Hepatocyte (in vitro differentiated cells): Measurements from ENCODE around the gene SMIM21. TPM values are rescaled to one million over a fixed set of nuclear protein-coding genes. Genes with fewer than 3 reads are reported as not detected.
A peak's percentile ranks its signal among the peaks of the same experiment; 100 is the strongest.

ENCODE experiments used
- DNase-seq: peaks from one replicate; pipeline ENCODE4 v3.0.0-alpha.2; 2016; ENCODE audit warnings: low spot score
- H2AFZ ChIP-seq: fragments of 200-600 bp; sonication (generic); 2 replicates; pipeline ENCODE4 v1.6.0; 2016; ENCODE audit warnings: antibody characterized with exemption, mild to moderate bottlenecking
- H3K27ac ChIP-seq: fragments of 200-600 bp; sonication (generic); 2 replicates; pipeline ENCODE4 v1.5.1; 2016; ENCODE audit warnings: mild to moderate bottlenecking
- H3K27me3 ChIP-seq: fragments of 200-600 bp; sonication (generic); 2 replicates; pipeline ENCODE4 v1.6.1; 2016
- H3K36me3 ChIP-seq: fragments of 200-600 bp; sonication (generic); replicated peaks from 2 replicates; pipeline ENCODE4 v1.5.1; 2016; ENCODE audit warnings: low read depth; ENCODE audit not compliant: insufficient read depth
- H3K4me1 ChIP-seq: fragments of 200-600 bp; sonication (generic); 2 replicates; pipeline ENCODE4 v1.5.1; 2016; ENCODE audit warnings: mild to moderate bottlenecking, moderate library complexity; ENCODE audit not compliant: insufficient read depth
- H3K4me2 ChIP-seq: fragments of 200-600 bp; sonication (generic); 2 replicates; pipeline ENCODE4 v1.6.0; 2016
- H3K4me3 ChIP-seq: fragments of 200-600 bp; sonication (generic); 2 replicates; pipeline ENCODE4 v1.5.1; 2016; ENCODE audit warnings: mild to moderate bottlenecking
- H3K79me2 ChIP-seq: fragments of 200-600 bp; sonication (generic); 2 replicates; pipeline ENCODE4 v1.6.0; 2017; ENCODE audit warnings: mild to moderate bottlenecking
- H3K9me2 ChIP-seq: fragments of 200-600 bp; sonication (generic); replicated peaks from 2 replicates; pipeline ENCODE4 v1.6.0; 2017; ENCODE audit warnings: mild to moderate bottlenecking; ENCODE audit not compliant: insufficient read depth
- H3K9me3 ChIP-seq: fragments of 200-600 bp; sonication (generic); 2 replicates; pipeline ENCODE4 v1.5.1; 2016; ENCODE audit warnings: low read depth, mild to moderate bottlenecking
- H4K20me1 ChIP-seq: fragments of 200-600 bp; sonication (generic); 2 replicates; pipeline ENCODE4 v1.6.0; 2016; ENCODE audit warnings: mild to moderate bottlenecking; ENCODE audit not compliant: insufficient read depth, poor library complexity, severe bottlenecking
- CTCF ChIP-seq: fragments of 200-600 bp; sonication (generic); IDR thresholded peaks from 2 replicates; pipeline ENCODE4 v1.5.1; 2016; ENCODE audit warnings: antibody characterized with exemption, mild to moderate bottlenecking; ENCODE audit not compliant: poor library complexity
- EZH2 ChIP-seq: fragments of 200-600 bp; sonication (generic); IDR thresholded peaks from 2 replicates; pipeline ENCODE4 v1.6.1; 2016; ENCODE audit warnings: antibody characterized with exemption, mild to moderate bottlenecking, borderline replicate concordance
- EZH2phosphoT487 ChIP-seq: fragments of 200-600 bp; sonication (generic); IDR thresholded peaks from one replicate; pipeline ENCODE4 v1.6.1; 2018; ENCODE audit warnings: antibody characterized with exemption, mild to moderate bottlenecking, low read depth, moderate library complexity; ENCODE audit not compliant: unreplicated experiment, severe bottlenecking
- WGBS: methylation state at CpG from one replicate; pipeline ENCODE4 v1.1.6; 2016; ENCODE audit warnings: low lambda C conversion rate; ENCODE audit errors: missing lambda C conversion rate; 5-methylcytosine and 5-hydroxymethylcytosine counted together
- polyA plus RNA-seq: library from polyadenylated mRNA; unstranded; fragments of >200 nt; fragmentation: Nextera tagmentation; extraction: Ambion mirVana; gene quantifications from 2 replicates; pipeline ENCODE4 v1.2.1, GENCODE V29; 2016
- total RNA-seq: library from RNA; depleted of rRNA; stranded (reverse); fragments of >200 nt; gene quantifications from 2 replicates; pipeline ENCODE4 v1.2.3, GENCODE V29; 2014

Gene SMIM21
- total and polyA plus RNA-seq, 2 experiments from 2014 or later = not detected

GRCh38 chr18:75363446-75364225 is 63.9 kb downstream of the SMIM21 start:
- no peak overlapping the region for H3K4me3 ChIP-seq
- H2AFZ ChIP-seq = peak overlapping the region; percentile 26
- no peaks in the 10 kb centered on the region for H3K79me2 ChIP-seq
- no peaks in the 10 kb centered on the region for H4K20me1 ChIP-seq
- whole genome bisulfite sequencing = 80% methylated on average over 13 of the region's 13 CpGs
- no peak overlapping the region for H3K4me2 ChIP-seq
- no peak for DNase-seq
- no peaks in the 10 kb centered on the region for H3K9me2 ChIP-seq
- no peaks in the 10 kb centered on the region for H3K27me3 ChIP-seq
- no peaks in the 10 kb centered on the region for H3K9me3 ChIP-seq
- TF ChIP-seq EZH2phosphoT487 = no peak
- no peak overlapping the region for H3K27ac ChIP-seq
- no peaks in the 10 kb centered on the region for H3K4me1 ChIP-seq
- no peaks in the 10 kb centered on the region for H3K36me3 ChIP-seq

GRCh38 chr18:75362435-75362834 is 65.1 kb downstream of the SMIM21 start:
- H3K4me3 ChIP-seq = no peak overlapping the region
- WGBS = 84% methylated on average over 13 of the region's 13 CpGs
- H3K27ac ChIP-seq = no peak overlapping the region
- no peak for DNase-seq
- no peaks in the 10 kb centered on the region for H3K27me3 ChIP-seq
- H3K79me2 ChIP-seq = no peaks in the 10 kb centered on the region
- H3K4me2 ChIP-seq = no peak overlapping the region
- no peaks in the 10 kb centered on the region for H3K9me2 ChIP-seq
- H3K4me1 ChIP-seq = no peaks in the 10 kb centered on the region
- H2AFZ ChIP-seq = no peak overlapping the region
- H3K36me3 ChIP-seq = no peaks in the 10 kb centered on the region
- no peaks in the 10 kb centered on the region for H4K20me1 ChIP-seq
- H3K9me3 ChIP-seq = no peaks in the 10 kb centered on the region
- TF ChIP-seq CTCF (no peak), EZH2phosphoT487 (no peak), EZH2 (no peak)

DNA sequence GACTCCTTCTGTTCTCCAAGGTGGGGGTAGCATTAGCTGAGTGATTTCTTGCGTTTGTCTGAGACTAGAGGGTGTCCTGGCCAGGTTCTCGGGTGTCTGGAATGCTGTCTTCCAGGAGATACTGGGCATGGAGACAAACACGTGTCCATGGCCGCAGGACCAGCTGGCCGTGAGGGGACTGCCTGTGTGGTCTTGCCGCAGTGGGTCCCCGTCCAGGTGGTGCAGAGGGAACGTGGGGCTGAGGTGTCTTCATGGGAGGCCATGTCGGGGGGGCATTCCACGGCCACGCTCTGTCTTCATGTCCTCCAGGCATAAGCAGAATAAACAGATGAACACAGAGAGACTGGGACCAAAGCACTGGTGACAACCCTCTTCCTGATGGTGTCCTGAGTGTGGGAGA is 66.6 kb downstream of the SMIM21 start:
- Histone ChIP-seq H3K9me2 (no peaks in the 10 kb centered on the region), H3K4me2 (no peak overlapping the region), H3K9me3 (no peaks in the 10 kb centered on the region), H2AFZ (no peak overlapping the region), H4K20me1 (no peaks in the 10 kb centered on the region), H3K27ac (no peak overlapping the region), H3K36me3 (no peaks in the 10 kb centered on the region), H3K4me1 (no peaks in the 10 kb centered on the region), H3K27me3 (no peaks in the 10 kb centered on the region), H3K4me3 (no peak overlapping the region), H3K79me2 (no peaks in the 10 kb centered on the region)
- TF ChIP-seq EZH2 (no peak), EZH2phosphoT487 (no peak), CTCF (no peak)
- DNase-seq = no peak
- WGBS = 91% methylated on average over 11 of the region's 11 CpGs

- H3K79me2 ChIP-seq = no peaks in the 10 kb centered on the region
- H3K9me3 ChIP-seq = no peaks in the 10 kb centered on the region
- H3K27me3 ChIP-seq = no peaks in the 10 kb centered on the region
- H3K4me3 ChIP-seq = no peak overlapping the region
- no peak for DNase-seq
- no peaks in the 10 kb centered on the region for H3K9me2 ChIP-seq
- no peaks in the 10 kb centered on the region for H3K36me3 ChIP-seq
- no peak overlapping the region for H3K27ac ChIP-seq
- no peaks in the 10 kb centered on the region for H4K20me1 ChIP-seq
- H3K4me1 ChIP-seq = no peaks in the 10 kb centered on the region
- TF ChIP-seq CTCF (no peak), EZH2phosphoT487 (no peak), EZH2 (no peak)
- 81% methylated on average over 8 of the region's 8 CpGs for WGBS
- no peak overlapping the region for H2AFZ ChIP-seq
- H3K4me2 ChIP-seq = no peak overlapping the region
Measured at GRCh38 chr18:75360215-75360614, 67.3 kb downstream of the SMIM21 start.
